SHP77 treated with DMSO at 0.1 percent for 48 hours (cell line): ENCODE results near the gene PLBD2.

Experiments
- DNase-seq: peaks from one replicate; lab custom pipeline; 2025; lab: John Stamatoyannopoulos, UW

The PLBD2 gene

GRCh38 chr12:113416091-113416754 lies 57.8 kb downstream of the PLBD2 start:
- no peak for DNase-seq

- DNase-seq, result no peak
Measured at GRCh38 chr12:113418213-113418879, 60.0 kb downstream of the PLBD2 start.

- DNase-seq, result no peak
Measured at GRCh38 chr12:113420996-113421595, 62.7 kb downstream of the PLBD2 start.

GRCh38 chr12:113422030-113422885 lies 63.9 kb downstream of the PLBD2 start, which contains the start of gene SDSL:
Gene SDSL (plus strand): TSS chr12:113422380. CDS start chr12:113427983, 5,603 bp downstream.
- DNase-seq, result peak; percentile 51

- DNase-seq, result no peak
Measured at GRCh38 chr12:113422886-113423669, 64.7 kb downstream of the PLBD2 start.

GRCh38 chr12:113424456-113424855 lies 66.1 kb downstream of the PLBD2 start:
- no peak for DNase-seq

GRCh38 chr12:113424915-113425823 lies 66.8 kb downstream of the PLBD2 start:
- peak; percentile 31 for DNase-seq

- no peak for DNase-seq
Measured at GRCh38 chr12:113425960-113426453, 67.6 kb downstream of the PLBD2 start.

GRCh38 chr12:113427882-113428281 lies 69.5 kb downstream of the PLBD2 start:
- no peak for DNase-seq

- DNase-seq, result no peak
Measured at GRCh38 chr12:113428482-113428881, 70.1 kb downstream of the PLBD2 start.

GRCh38 chr12:113432986-113433385 lies 74.6 kb downstream of the PLBD2 start:
- no peak for DNase-seq

GRCh38 chr12:113435367-113435766 lies 77.0 kb downstream of the PLBD2 start:
- no peak for DNase-seq

GRCh38 chr12:113436586-113436985 lies 78.2 kb downstream of the PLBD2 start:
- no peak for DNase-seq

- DNase-seq, result no peak
Measured at GRCh38 chr12:113436993-113437728, 78.8 kb downstream of the PLBD2 start.

- no peak for DNase-seq
Measured at GRCh38 chr12:113437729-113438100, 79.3 kb downstream of the PLBD2 start.

- DNase-seq, result no peak
Measured at GRCh38 chr12:113438523-113439300, 80.3 kb downstream of the PLBD2 start.

- no peak for DNase-seq
Measured at GRCh38 chr12:113439301-113439597, 80.9 kb downstream of the PLBD2 start.

- peak; percentile 67 for DNase-seq
Measured at GRCh38 chr12:113439606-113440030, 81.2 kb downstream of the PLBD2 start.

GRCh38 chr12:113440336-113440735 lies 81.9 kb downstream of the PLBD2 start:
- DNase-seq, result no peak
